ENCODE data around the gene ATP6V0E1. TPM values are rescaled to one million over a fixed set of nuclear protein-coding genes. Genes with fewer than 3 reads are reported as not detected.
"Not testable (repeated sequence)": the region's sequence is repeated elsewhere in the genome, so short reads cannot be mapped to it uniquely, and the experiment has no call there.

The ATP6V0E1 gene
- total RNA-seq, 1 donor from 2014 or later = 200 TPM

DNA sequence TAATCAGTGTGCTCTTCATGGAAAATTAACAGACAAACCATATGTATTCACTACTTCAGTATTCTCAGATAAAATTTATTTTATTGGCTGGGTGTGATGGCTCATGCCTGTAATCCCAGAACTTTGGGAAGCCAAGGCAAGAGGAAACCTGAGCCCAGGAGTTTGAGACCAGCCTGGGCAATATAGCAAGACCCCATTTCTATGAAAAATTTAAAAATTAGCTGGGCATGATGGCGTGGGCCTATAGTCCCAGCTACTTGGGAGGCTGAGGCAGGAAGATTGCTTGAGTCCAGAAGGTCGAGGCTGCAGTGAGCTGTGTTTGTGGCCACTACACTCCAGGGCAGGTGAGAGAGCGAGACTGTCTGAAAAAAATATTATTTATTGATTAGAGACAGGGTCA lies 49.2 kb downstream of the ATP6V0E1 start:
- no peak for DNase-seq (ENCODE audit: extremely low read depth, low read depth, low spot score)

DNA sequence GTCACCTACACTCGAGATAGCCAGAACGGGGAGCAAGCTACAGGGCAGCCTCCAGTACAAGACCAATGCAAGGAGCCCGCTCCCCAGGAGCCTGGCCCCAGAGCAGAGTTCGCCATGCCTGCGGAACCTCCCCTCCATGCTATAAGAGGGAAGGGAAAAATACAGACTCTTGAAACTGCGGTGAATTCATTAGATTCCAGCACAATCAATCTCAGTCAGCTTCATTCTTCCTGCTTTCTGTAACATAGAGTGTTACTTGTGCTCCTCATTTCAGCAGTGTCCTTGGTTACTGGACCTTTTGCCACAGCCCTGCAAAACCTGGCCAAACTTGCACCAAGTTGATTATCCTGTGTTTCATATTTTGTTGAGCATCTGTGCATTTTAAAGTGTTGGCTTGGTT lies 50.4 kb downstream of the ATP6V0E1 start:
- DNase-seq (ENCODE audit: extremely low read depth, low read depth, low spot score) = no peak

DNA sequence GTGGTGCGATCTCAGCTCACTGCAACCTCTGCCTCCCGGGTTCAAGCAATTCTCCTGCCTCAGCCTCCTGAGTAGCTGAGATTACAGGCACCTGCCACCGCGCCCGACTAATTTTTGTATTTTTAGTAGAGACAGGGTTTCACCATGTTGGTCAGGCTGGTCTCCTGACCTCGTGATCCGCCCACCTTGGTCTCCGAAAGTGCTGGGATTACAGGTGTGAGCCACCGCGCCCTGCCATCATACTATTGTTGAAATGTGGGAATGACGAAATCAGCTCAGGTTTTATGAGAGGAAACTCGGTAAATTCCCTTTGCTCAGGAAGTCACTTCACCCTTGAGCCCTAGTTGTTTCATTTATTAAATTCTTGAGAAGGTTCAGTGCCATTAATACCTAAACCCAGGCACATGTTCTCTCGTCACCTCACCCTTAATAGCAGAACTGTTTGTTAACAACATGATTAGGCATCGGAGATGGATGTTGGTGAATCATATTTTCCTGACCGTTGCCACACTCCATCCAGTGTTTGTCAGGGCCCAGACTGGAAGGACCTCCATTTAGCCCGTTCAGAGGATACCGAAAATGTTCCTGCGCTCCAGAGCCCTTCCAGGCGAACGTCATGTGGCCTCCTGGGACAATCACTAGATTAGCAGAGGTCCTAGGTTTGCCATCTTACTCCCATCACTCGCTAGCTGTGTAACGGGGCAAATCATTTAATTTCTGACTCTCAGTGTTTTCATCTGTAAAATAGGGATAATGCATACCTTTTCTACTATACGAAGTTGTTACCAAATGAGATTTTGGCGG lies 52.5 kb downstream of the ATP6V0E1 start:
- no peak for DNase-seq (ENCODE audit: extremely low read depth, low read depth, low spot score)

DNA sequence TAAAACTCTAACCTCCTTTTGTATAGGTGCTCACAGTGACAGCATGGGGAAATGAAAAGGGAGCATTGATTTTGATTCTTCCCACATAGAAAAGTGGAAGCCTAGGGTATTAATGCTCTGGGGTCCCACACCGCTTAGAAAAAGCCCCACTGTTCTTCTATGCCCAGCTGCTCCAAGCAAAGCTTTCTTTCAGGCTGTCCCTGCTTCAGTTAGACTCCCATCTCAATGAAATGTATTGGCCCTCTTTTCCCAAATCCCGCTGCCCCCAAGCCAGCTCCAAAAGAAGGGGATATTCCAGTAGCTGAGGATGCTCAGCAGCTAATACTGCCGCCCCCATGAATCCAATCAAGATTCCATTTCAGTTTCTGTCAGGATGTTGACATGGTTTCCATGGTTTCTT lies 55.6 kb downstream of the ATP6V0E1 start:
- no peak for DNase-seq (ENCODE audit: extremely low read depth, low read depth, low spot score)

DNA sequence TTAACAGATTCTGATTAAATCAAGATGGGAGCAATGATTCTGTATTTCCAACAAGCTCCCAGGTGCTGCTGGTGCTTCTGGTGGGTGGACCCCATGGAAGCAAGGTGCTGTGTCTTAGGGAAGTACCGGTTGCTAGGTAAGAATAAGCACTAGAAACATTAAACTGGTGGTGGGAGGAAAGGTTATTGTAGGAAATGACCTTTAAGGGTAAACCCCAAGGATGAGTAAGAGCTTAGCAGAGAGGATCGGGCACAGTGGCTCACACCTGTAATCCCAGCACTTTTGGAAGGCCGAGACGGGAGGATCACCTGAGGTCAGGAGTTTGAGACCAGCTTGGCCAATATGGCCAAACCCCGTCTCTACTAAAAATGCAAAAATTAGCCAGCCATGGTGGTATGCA lies 56.4 kb downstream of the ATP6V0E1 start:
- no peak for DNase-seq (ENCODE audit: extremely low read depth, low read depth, low spot score)

DNA sequence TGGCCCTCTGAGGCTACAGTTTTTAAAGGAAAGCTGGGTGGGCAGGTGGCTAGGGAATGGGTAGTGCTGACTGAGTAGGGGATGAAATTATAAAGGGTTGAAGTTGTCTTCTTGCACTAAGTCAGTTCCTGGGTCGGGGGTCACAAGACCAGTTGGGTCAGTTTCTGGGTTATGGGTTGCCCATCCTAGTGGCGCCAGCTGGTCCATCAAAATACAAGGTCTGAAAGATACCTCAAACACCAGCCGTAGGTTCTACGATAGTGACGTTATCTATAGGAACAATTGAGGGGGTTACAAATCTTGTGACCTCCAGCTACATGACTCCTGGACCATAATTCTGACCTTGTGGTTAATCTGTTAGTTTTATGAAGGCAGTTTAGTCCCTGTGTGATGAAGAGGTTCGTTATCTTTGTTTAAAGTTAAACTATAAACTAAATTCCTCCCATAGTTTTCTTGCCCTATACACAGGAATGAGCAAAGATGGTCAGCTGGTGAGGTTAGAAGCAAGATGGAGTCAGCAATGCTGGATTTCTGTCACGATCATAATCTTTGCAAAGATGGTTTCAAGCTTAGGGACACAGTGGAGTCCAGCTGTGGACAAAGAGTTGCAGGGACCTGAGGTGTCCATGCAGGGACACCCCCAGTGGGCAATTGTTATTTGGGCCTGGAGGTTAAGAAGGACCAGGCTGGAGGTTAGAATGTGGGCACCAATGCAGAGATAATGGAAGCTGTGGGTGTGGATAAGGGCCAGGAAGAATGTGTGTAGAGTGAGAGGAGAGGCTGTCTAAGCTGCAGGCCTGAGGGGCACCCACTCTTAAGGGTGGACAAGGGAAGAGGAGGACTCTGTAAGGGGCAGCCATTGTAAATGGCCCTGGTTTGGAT lies 58.6 kb downstream of the ATP6V0E1 start:
- no peak for DNase-seq (ENCODE audit: extremely low read depth, low read depth, low spot score)

DNA sequence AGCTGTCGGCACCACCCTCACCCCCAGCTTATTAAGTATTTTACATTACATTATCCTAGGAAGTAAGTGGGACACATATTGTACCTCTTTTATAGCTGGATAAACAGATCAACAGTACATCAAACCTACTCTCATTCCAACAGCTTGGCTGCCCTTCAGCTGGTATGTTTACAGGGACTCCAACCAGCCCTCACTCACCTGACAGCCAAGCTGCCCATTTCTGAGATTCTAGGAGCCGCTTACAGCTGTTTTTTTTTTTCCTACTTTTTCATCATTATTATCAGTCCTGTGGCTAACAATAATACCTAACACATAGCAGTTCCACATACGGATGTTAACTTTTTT lies 59.2 kb downstream of the ATP6V0E1 start:
- no peak for DNase-seq (ENCODE audit: extremely low read depth, low read depth, low spot score)

DNA sequence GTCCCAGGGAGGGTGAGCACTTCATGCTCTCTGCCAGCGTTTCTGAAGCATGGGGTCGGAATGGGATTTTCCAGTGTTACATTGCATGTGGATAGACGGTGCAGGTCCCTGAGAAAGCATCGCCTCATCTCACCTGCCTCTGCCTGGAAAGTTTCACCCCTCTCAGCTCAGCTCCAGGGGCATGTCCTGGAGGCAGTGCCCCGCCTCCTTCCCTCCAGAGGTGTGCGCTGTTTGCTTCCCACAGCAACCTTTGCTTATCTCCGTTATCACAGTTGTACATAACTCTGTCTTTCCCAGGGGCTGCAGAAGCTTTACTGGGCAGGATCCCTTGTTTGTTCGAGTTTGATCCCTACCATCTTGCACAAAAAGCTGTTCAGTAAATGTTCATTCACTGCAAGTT lies 61.9 kb downstream of the ATP6V0E1 start:
- DNase-seq (ENCODE audit: extremely low read depth, low read depth, low spot score) = no peak

DNA sequence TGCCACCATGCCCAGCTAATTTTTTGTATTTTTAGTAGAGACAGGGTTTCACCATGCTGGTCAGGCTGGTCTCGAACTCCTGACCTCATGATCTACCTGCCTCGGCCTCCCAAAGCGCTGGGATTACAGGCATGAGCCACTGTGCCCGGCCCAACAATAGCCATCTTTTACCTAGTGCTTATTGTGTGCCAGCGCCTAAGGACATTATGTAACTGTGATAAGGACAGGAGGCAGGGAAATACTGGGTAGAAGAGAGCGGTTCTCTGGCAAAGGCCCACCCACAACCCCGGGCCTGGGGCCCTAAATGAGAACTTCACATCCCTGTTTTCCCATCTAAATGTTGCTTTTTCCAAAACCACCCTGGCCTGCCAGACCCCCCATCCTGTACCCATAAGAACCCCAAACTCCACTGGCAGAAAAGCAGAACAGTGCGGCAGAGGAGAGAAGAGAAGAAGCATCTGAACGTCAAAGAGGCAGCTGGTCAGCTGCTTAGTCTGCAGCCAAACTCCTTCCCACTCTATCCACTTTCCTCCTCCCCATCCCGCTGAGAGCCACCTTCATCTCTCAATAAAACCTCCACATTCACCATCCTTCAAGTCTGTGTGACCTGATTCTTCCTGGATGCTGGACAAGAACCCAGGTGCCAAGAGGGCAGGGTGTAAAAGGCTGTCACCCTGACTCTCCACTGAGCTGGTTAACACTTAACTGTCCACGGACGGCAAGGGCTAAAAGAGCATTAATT lies 63.7 kb downstream of the ATP6V0E1 start:
- DNase-seq (ENCODE audit: extremely low read depth, low read depth, low spot score) = not testable (repeated sequence)

DNA sequence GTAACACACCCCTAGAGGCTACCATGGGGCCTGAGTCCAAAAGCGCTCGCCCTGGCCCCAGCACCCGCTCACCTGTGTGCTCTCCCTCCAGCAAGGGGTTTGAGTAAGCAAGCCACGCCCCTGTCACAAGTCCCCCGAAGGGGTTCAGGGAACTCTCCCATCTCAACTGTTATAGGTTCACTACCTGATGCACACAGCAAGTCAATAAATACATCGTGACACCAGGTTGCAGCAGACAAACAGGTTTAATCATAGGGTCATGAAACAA lies 64.2 kb downstream of the ATP6V0E1 start:
- no peak for DNase-seq (ENCODE audit: extremely low read depth, low read depth, low spot score)

DNA sequence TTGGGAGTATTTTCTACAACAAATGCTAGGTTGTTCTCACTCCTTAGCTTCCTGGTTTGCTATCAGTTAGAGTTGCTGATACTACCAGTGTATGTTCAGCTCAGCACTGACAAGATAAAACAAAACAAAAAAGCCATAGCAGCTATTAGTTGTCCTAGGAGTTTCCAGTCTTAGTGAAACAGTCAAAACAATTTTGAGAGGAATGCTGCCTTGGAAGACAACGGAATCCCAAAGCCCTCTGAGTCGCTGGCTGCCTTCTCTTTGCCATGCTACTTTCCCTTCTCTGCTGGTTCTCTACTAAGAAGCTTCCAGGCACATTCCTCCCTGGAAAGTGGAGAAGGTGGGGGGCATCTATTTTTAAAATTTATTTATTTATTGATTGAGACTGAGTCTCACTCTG lies 67.2 kb downstream of the ATP6V0E1 start:
- no peak for DNase-seq (ENCODE audit: extremely low read depth, low read depth, low spot score)

DNA sequence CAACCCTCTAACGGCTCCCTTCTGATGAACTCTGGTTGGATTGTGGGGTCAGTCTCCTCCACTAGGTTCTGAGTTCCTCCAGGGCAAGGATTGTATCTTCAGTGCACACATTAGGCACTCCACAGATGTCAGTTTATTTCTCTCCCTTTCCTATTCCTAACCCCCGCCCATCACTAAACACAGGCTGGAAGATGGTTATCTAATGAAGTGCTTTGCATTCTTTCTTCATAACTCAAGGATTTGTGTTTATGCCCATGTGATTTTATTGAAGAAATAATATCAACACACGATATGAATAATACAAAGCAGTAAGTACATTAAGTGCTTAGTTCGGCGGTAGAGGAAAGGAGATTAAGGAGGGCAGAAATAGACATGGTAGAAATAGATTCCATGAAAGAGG lies 68.2 kb downstream of the ATP6V0E1 start:
- no peak for DNase-seq (ENCODE audit: extremely low read depth, low read depth, low spot score)

DNA sequence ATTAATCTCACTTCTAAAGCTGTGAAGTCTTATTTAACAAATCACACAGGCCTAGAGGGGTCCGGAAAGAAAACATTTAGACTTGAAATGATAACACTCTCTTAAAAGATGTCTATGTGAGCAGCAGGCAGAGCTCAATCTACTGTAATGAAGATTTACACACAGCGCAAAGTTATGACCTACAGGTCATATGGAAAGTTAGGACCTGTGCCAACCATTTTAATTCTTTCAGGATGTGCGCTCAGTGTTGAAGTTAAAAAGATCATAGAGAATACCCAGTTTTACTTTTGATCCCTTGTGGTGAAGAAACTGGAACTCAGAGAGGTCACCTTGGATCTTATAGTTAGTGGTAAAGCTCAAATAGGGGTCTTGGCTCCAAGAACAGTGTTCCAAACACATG lies 69.5 kb downstream of the ATP6V0E1 start:
- DNase-seq (ENCODE audit: extremely low read depth, low read depth, low spot score) = no peak

DNA sequence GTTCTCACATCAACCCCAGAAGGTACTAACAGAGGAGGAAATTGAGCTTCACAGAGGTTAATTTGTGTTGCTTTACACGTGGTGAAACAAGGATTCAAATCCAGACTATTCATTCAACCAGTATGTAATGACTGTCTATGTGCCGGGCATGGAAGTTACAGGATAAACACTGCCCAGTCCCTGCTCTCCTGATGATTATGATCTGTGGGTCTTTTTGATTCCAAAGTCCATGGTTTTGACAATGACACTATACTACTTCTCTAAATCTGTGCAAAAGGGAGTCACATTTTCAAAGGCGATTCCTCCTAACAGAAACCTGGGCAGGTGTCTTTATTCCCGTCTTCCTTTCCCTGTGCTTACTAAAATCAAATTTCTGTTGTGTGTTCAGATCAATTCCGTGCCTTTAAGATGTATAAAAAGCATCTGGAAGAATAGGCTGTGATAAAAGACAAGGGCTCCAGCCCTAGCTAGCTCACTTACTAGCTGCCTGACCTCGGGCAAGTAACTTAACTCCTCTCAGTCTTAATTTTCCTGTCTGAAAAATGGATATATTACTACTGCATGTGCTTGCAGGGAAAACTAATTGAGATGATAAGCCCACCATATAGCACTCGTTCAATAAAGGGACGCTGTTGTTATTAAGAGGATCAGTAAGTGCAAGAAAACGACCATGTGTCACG lies 71.6 kb downstream of the ATP6V0E1 start:
- no peak for DNase-seq (ENCODE audit: extremely low read depth, low read depth, low spot score)

DNA sequence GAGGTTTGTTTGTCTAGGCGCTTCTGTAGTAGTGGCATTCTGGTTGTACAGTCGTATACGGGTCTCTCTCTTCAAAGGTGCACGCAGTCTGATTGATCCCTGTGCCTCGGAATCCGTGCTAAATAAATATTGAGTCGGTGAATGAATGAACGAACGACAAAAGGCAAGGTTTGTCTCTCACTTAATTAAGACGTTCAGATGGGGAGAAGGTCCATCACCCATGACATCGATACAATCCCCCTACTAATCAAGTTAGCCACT lies 72.1 kb downstream of the ATP6V0E1 start:
- no peak for DNase-seq (ENCODE audit: extremely low read depth, low read depth, low spot score)

DNA sequence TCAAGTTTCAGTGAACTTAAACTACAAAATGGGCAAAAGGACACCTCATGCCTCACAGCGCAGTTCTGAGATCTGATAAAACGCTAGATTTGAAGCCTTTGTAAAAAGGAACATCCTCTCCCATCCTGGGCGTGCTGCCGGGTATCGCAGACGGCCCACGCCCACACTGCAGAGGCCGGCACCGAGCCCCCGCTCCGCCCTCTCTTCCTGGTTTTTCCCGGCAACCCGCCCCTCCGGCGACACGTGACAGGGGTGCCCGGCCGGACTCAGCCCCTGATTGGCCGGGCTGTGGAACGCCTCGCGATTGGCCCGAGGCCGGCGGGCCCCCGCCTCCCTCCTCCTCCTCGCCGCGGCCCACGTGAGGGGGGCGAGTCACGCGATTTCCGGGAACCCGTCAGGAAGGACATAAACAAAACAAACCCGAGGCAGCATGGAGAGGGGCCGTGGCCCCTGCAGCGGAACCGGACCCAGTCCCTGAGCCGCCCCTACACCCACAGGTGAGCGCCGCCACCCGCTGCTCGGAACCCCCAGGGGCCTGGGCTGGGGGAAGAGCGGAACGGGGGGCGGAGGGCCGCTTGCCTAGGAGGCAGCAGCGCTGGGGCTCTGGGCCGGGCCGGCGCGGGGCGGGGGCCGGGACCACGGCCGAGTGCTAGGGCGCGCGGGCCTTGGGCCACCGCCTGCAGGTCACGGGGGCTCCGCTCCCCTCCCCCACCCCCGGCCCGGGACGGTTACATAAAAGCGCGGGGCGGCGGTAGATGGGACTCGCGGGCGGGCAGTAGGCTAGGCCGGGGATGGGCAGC lies 72.6 kb downstream of the ATP6V0E1 start, which contains the start of gene CREBRF:
CREBRF (plus strand) TSS at position 370 of the 800 bp plus-strand sequence. CDS start 24,424 bp downstream, outside the sequence.
- DNase-seq (ENCODE audit: extremely low read depth, low read depth, low spot score) = no peak

DNA sequence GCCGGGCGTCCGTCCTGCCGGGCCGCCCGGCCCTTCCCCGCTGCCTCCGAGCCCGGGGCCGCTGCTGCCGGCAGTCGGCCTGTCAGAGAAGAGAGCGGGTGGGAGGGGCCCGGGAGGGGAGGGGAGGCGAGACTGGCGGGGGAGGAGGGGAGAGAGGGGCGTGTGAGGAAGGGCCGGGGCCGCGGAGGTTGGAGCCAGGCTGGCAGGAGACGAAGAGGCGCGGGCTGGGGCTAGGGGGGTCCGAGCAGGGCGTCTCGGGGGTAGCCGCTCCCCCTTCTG lies 73.2 kb downstream of the ATP6V0E1 start:
- DNase-seq (ENCODE audit: extremely low read depth, low read depth, low spot score) = no peak

DNA sequence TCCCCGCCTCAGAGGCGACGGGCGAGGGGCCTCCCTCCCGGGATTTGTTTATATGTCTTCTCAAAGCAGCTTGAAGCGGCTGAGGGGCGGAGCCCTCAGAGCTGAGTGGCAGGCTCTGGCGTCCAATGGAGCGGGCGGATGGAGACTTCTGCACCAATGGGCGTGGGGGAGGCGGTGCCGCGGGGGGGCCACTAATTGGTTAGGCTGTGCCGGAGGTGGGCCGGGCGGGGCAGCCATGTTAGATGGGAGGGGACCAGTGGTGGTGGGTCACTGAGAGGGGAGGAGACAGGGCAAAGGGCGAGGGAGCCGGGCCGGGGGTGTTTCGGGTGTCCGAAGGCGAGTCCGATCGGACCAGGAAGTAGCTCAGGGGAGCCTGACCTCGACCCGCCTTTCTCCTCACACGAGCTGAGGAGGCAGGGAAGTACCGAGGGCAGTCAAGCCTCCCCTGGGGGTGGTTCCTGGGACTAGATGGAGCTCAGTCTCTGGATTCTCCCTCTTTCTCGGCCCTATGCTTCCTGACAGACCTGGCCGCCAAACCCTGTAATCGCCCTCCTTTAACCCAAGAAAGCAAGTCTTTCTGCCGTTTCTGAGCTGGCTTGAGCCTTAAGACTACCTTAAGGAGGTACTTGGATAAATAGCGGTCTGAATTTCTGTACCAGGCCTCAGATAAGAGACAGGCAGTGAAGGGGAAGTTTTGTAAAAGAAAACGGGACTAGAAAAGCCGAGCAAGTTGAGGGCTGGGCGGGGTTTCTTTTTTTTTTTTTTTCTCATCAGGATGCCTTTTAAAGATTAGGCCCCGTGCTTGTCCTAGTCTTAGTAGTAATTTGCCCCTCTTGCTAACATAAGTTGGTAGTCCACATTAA lies 73.7 kb downstream of the ATP6V0E1 start:
- no peak for DNase-seq (ENCODE audit: extremely low read depth, low read depth, low spot score)

DNA sequence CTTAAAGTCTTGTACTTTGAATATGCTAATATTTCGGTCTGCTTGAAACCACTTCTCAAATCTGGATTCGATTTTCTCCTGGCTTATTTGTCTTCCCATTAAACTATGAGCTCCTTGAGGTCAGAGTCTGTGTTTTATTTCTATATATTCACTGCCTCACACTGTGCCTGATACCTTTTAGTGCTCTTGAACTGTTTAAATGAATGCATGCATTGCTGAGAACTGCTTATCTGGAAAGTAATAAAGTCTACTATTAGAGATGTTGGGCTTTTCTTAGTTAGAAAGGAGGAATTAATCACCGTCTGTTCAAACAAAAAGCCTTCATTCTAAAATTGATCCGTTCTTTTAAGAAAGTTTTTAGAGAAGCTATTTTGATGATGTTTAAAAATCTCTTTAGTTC lies 78.6 kb downstream of the ATP6V0E1 start:
- no peak for DNase-seq (ENCODE audit: extremely low read depth, low read depth, low spot score)

DNA sequence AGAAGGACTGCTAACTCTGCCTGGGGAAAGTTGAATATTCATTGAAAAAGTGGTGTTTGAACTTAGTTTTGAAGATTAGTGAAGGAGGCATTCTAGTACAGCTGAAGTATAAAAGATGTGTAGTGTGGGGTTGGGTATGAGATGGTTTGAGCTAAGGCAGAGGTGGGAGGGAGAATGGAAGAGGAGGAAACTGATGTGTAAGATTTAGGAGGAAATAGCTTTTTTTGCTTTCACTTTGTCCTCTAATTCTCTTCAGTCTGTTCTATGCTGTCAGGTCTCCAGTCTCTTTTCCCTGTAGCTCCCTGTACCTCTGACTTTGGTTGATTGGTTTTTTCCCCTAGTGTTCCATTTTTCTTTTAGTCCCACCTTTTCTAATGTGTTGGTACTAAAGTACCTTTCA lies 81.6 kb downstream of the ATP6V0E1 start:
- DNase-seq (ENCODE audit: extremely low read depth, low read depth, low spot score) = no peak

Data from glomerular endothelial cell (primary cell).